Cardiac muscle cell (in vitro differentiated cells and primary cell): ENCODE results near the gene DLGAP5. TPM values are rescaled to one million over a fixed set of nuclear protein-coding genes. Genes with fewer than 3 reads are reported as not detected.

ENCODE experiments used
- DNase-seq, 2 donors: peaks; one replicate each; pipeline versions ENCODE4 v3.0.0 to v3.0.0-alpha.2; 2010 to 2017; ENCODE audit warnings: low read depth in 1 of 2, low spot score in 1 of 2
- H3K27ac ChIP-seq: fragments of 200-600 bp; sonication (generic); 2 replicates; pipeline ENCODE4 v1.5.1; 2016
- H3K27me3 ChIP-seq: fragments of 200-600 bp; sonication (generic); 2 replicates; pipeline ENCODE4 v1.6.0; 2016; ENCODE audit warnings: control low read depth
- H3K36me3 ChIP-seq: fragments of 200-600 bp; sonication (generic); 2 replicates; pipeline ENCODE4 v1.5.1; 2016; ENCODE audit warnings: control low read depth
- H3K4me1 ChIP-seq: fragments of 200-600 bp; sonication (generic); 2 replicates; pipeline ENCODE4 v1.8.1; 2017; ENCODE audit warnings: low read depth, mild to moderate bottlenecking, mixed run types
- H3K4me3 ChIP-seq: fragments of 200-600 bp; sonication (generic); 2 replicates; pipeline ENCODE4 v1.5.1; 2016; ENCODE audit warnings: mild to moderate bottlenecking
- H3K9me3 ChIP-seq: fragments of 200-600 bp; sonication (generic); 2 replicates; pipeline ENCODE4 v1.5.1; 2017; ENCODE audit warnings: low read depth, mild to moderate bottlenecking, control low read depth
- polyA plus RNA-seq: library from polyadenylated mRNA; unstranded; fragments of >200 nt; fragmentation: Nextera tagmentation; extraction: Ambion mirVana; gene quantifications from 2 replicates; pipeline ENCODE4 v1.2.1, GENCODE V29; 2016
- total RNA-seq: library from RNA; depleted of rRNA; stranded (reverse); fragments of >200 nt; gene quantifications from 2 replicates; pipeline ENCODE4 v1.2.3, GENCODE V29; 2016
- TF ChIP-seq, protein P1 (sequence below): IDR thresholded peaks from 2 replicates; pipeline ENCODE4 v1.5.1; 2012; ENCODE audit warnings: low read depth, mild to moderate bottlenecking, low read length

DLGAP5 gene
- total and polyA plus RNA-seq, 2 experiments from 2014 or later: 5.9 to 37.4 TPM

- Histone ChIP-seq H3K27me3 (no peaks in the 10 kb centered on the region), H3K4me1 (no peaks in the 10 kb centered on the region), H3K9me3 (no peaks in the 10 kb centered on the region), H3K36me3 (no peaks in the 10 kb centered on the region), H3K27ac (no peak overlapping the region), H3K4me3 (no peak overlapping the region)
- TF ChIP-seq, protein P1, sequence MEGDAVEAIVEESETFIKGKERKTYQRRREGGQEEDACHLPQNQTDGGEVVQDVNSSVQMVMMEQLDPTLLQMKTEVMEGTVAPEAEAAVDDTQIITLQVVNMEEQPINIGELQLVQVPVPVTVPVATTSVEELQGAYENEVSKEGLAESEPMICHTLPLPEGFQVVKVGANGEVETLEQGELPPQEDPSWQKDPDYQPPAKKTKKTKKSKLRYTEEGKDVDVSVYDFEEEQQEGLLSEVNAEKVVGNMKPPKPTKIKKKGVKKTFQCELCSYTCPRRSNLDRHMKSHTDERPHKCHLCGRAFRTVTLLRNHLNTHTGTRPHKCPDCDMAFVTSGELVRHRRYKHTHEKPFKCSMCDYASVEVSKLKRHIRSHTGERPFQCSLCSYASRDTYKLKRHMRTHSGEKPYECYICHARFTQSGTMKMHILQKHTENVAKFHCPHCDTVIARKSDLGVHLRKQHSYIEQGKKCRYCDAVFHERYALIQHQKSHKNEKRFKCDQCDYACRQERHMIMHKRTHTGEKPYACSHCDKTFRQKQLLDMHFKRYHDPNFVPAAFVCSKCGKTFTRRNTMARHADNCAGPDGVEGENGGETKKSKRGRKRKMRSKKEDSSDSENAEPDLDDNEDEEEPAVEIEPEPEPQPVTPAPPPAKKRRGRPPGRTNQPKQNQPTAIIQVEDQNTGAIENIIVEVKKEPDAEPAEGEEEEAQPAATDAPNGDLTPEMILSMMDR: no peak
- no peak for DNase-seq
Measured at GRCh38 chr14:55194656-55195355, 3.4 kb upstream of the DLGAP5 start.

DNA sequence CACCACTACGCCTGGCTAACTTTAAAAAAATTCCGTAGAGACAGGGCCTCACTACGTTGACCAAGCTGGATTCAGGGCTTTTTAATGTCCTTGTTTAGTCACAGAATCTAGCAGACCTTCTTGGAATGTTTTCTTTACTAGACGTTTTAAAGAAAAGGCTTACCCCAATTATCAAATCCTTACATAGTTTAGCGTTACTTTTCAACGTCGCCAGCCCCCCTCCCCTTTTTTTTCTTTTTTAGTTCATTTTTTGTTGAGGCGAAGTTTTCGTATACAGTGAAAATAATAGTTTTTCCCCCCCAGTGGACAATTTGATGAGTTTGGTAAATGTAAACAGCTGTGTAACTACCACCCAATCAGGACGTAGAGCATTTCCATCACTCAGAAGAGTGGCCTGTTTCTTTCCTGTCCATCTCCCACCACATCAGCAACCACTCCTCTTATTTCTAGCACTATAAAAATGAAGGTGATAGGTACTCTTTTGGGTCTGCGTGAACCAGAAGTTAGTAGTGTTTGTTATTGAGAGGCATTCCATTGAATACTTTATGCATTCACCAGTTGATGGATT is 753 bp upstream of the DLGAP5 start:
- Histone ChIP-seq H3K27me3 (no peaks in the 10 kb centered on the region), H3K36me3 (no peaks in the 10 kb centered on the region), H3K4me3 (peak overlapping the region; percentile 48), H3K27ac (no peak overlapping the region), H3K9me3 (no peaks in the 10 kb centered on the region), H3K4me1 (no peaks in the 10 kb centered on the region)
- TF ChIP-seq, protein P1: no peak
- DNase-seq: no peak

DNA sequence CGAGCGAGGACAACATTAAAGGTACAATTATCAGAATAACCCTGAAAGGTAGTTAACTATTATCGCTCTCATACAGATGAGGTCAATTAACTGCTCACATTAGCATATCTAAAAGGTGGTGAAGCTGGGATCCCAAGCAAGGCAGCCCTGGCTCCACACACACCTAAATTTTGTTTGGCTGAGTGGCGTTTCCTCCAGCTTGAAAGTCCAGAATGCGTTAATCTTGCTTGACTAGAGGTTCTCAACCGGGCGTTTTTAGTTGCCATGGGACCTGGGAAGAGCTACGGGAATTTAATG is 531 bp downstream of the DLGAP5 start:
- no peaks in the 10 kb centered on the region for H3K27me3 ChIP-seq
- no peaks in the 10 kb centered on the region for H3K4me1 ChIP-seq
- no peak for DNase-seq
- H3K36me3 ChIP-seq: no peaks in the 10 kb centered on the region
- TF ChIP-seq, protein P1: no peak
- peak overlapping the region; percentile 48 for H3K4me3 ChIP-seq
- peak overlapping the region; percentile 11 for H3K27ac ChIP-seq
- H3K9me3 ChIP-seq: no peaks in the 10 kb centered on the region

GRCh38 chr14:55188686-55189295 is 2.6 kb downstream of the DLGAP5 start:
- TF ChIP-seq, protein P1: no peak
- Histone ChIP-seq H3K4me1 (no peaks in the 10 kb centered on the region), H3K27ac (no peak overlapping the region), H3K4me3 (no peak overlapping the region), H3K27me3 (no peaks in the 10 kb centered on the region), H3K36me3 (no peaks in the 10 kb centered on the region), H3K9me3 (no peaks in the 10 kb centered on the region)
- peak in 1 of 2 donors; percentile 13 for DNase-seq

DNA sequence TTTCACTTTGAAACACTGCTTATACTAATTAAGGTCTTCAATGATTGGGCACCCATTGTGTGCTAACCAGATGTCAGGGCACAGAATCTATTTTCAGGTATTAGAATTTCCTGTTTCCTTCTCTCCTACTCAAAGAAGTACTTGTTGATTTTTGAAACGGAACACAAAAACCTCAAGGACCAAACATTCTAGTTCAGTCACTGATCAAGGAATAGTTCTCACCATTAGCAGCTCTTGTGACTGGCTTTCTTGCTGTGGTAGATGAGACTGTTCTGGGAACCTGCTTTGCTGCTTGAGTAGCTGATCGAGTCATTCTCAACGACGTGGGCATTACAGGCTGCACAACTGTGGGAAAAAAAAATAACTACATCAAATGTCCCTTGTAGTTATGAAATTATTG is 11.0 kb downstream of the DLGAP5 start:
- no peak overlapping the region for H3K4me3 ChIP-seq
- TF ChIP-seq, protein P1: no peak
- no peaks in the 10 kb centered on the region for H3K9me3 ChIP-seq
- H3K27me3 ChIP-seq: no peaks in the 10 kb centered on the region
- no peaks in the 10 kb centered on the region for H3K4me1 ChIP-seq
- DNase-seq: no peak
- peaks cover 6% of the 10 kb centered on the region for H3K36me3 ChIP-seq
- H3K27ac ChIP-seq: no peak overlapping the region
